Mesodermal cell (in vitro differentiated cells): Measurements from ENCODE around the gene SLAIN2.
"Not testable (repeated sequence)": the region's sequence is repeated elsewhere in the genome, so short reads cannot be mapped to it uniquely, and the experiment has no call there.

Experiments used
- H3K27ac ChIP-seq: 2 replicates; pipeline ENCODE4 v1.7.0; 2013; ENCODE audit warnings: mild to moderate bottlenecking, low read depth, low read length, moderate library complexity; ENCODE audit not compliant: severe bottlenecking
- H3K36me3 ChIP-seq: 2 replicates; pipeline ENCODE4 v1.7.1; 2013; ENCODE audit warnings: mild to moderate bottlenecking, low read length, moderate library complexity; ENCODE audit not compliant: control insufficient read depth, insufficient read depth
- H3K4me1 ChIP-seq: one replicate; pipeline ENCODE4 v1.7.1; 2013; ENCODE audit warnings: mild to moderate bottlenecking, low read length; ENCODE audit not compliant: insufficient read depth, control insufficient read depth, poor library complexity, severe bottlenecking
- H3K4me3 ChIP-seq: 2 replicates; pipeline ENCODE4 v1.7.0; 2013; ENCODE audit warnings: low read length, control low read depth, mild to moderate bottlenecking; ENCODE audit not compliant: insufficient read depth, poor library complexity, severe bottlenecking; ENCODE audit errors: extremely low read depth
- H3K9me3 ChIP-seq: 2 replicates; pipeline ENCODE4 v1.7.1; 2013; ENCODE audit warnings: mild to moderate bottlenecking, low read length, moderate library complexity; ENCODE audit not compliant: control insufficient read depth
- WGBS, 2 experiments: methylation state at CpG; one replicate each; pipeline ENCODE4 v1.1.5; 2013; ENCODE audit warnings: missing lambda C conversion rate in 2 of 2; ENCODE audit not compliant: insufficient coverage in 2 of 2; 5-methylcytosine and 5-hydroxymethylcytosine counted together

The SLAIN2 gene

GRCh38 chr4:48439988-48440387 is 98.7 kb downstream of the SLAIN2 start:
- no peaks in the 10 kb centered on the region for H3K36me3 ChIP-seq
- H3K9me3 ChIP-seq, result no peaks in the 10 kb centered on the region
- no peak overlapping the region for H3K27ac ChIP-seq
- H3K4me3 ChIP-seq, result no peak overlapping the region
- 83 to 88% methylated on average over 1 to 2 of the region's 2 CpGs for WGBS, 2 experiments
- peaks cover 8% of the 10 kb centered on the region for H3K4me1 ChIP-seq

GRCh38 chr4:48440914-48441313 is 99.6 kb downstream of the SLAIN2 start:
- H3K4me1 ChIP-seq, H3K36me3 ChIP-seq, H3K27ac ChIP-seq, H3K9me3 ChIP-seq, H3K4me3 ChIP-seq: not testable (repeated sequence)
- WGBS, 2 experiments, result 80% methylated on average over 1 of the region's 5 CpGs; no CpG with 5 or more reads in 1 of the 2 experiments

GRCh38 chr4:48445704-48446103 is 104.4 kb downstream of the SLAIN2 start:
- Histone ChIP-seq H3K27ac (no peak overlapping the region), H3K4me1 (no peaks in the 10 kb centered on the region), H3K9me3 (no peaks in the 10 kb centered on the region), H3K36me3 (no peaks in the 10 kb centered on the region), H3K4me3 (no peak overlapping the region)
- WGBS, 2 experiments, result no CpG with 5 or more reads among the region's 3 CpGs

GRCh38 chr4:48446642-48447041 is 105.3 kb downstream of the SLAIN2 start:
- H3K4me1 ChIP-seq, result no peaks in the 10 kb centered on the region
- H3K9me3 ChIP-seq, result no peaks in the 10 kb centered on the region
- no peak overlapping the region for H3K27ac ChIP-seq
- no peaks in the 10 kb centered on the region for H3K36me3 ChIP-seq
- no peak overlapping the region for H3K4me3 ChIP-seq
- 60% methylated on average over 1 of the region's 1 CpG; no CpG with 5 or more reads in 1 of the 2 experiments for WGBS, 2 experiments

GRCh38 chr4:48449151-48449550 is 107.8 kb downstream of the SLAIN2 start:
- H3K4me1 ChIP-seq, result no peaks in the 10 kb centered on the region
- H3K36me3 ChIP-seq, result no peaks in the 10 kb centered on the region
- H3K4me3 ChIP-seq, result no peak overlapping the region
- H3K27ac ChIP-seq, result no peak overlapping the region
- 88 to 92% methylated on average over 3 to 5 of the region's 10 CpGs for WGBS, 2 experiments
- H3K9me3 ChIP-seq, result no peaks in the 10 kb centered on the region

- H3K27ac ChIP-seq, result no peak overlapping the region
- H3K9me3 ChIP-seq, result no peaks in the 10 kb centered on the region
- WGBS, 2 experiments, result 92 to 100% methylated on average over 1 to 2 of the region's 3 CpGs
- no peak overlapping the region for H3K4me3 ChIP-seq
- H3K36me3 ChIP-seq, result no peaks in the 10 kb centered on the region
- H3K4me1 ChIP-seq, result no peaks in the 10 kb centered on the region
These were observed 109.4 kb downstream of the SLAIN2 start for GRCh38 chr4:48450740-48451139.

GRCh38 chr4:48451656-48452055 is 110.3 kb downstream of the SLAIN2 start:
- not testable (repeated sequence) for H3K9me3 ChIP-seq, H3K27ac ChIP-seq, H3K36me3 ChIP-seq, H3K4me1 ChIP-seq, H3K4me3 ChIP-seq
- 82 to 90% methylated on average over 2 of the region's 3 CpGs for WGBS, 2 experiments

- Histone ChIP-seq H3K36me3 (no peaks in the 10 kb centered on the region), H3K27ac (no peak overlapping the region), H3K4me1 (no peaks in the 10 kb centered on the region), H3K4me3 (no peak overlapping the region), H3K9me3 (no peaks in the 10 kb centered on the region)
- WGBS, 2 experiments, result 94 to 100% methylated on average over 2 of the region's 2 CpGs
These were observed 113.3 kb downstream of the SLAIN2 start for GRCh38 chr4:48454591-48454990.

- Histone ChIP-seq H3K36me3 (no peaks in the 10 kb centered on the region), H3K4me3 (no peak overlapping the region), H3K9me3 (no peaks in the 10 kb centered on the region), H3K4me1 (no peaks in the 10 kb centered on the region), H3K27ac (no peak overlapping the region)
These were observed 119.7 kb downstream of the SLAIN2 start for GRCh38 chr4:48461000-48461399.

GRCh38 chr4:48462363-48462762 is 121.0 kb downstream of the SLAIN2 start:
- Histone ChIP-seq H3K4me1 (no peaks in the 10 kb centered on the region), H3K36me3 (no peaks in the 10 kb centered on the region), H3K9me3 (no peaks in the 10 kb centered on the region), H3K27ac (no peak overlapping the region), H3K4me3 (no peak overlapping the region)
- WGBS, 2 experiments, result 81 to 100% methylated on average over 1 to 2 of the region's 5 CpGs

GRCh38 chr4:48467442-48467841 is 126.1 kb downstream of the SLAIN2 start:
- Histone ChIP-seq H3K4me1 (no peaks in the 10 kb centered on the region), H3K4me3 (no peak overlapping the region), H3K27ac (no peak overlapping the region), H3K9me3 (no peaks in the 10 kb centered on the region), H3K36me3 (no peaks in the 10 kb centered on the region)
- 80 to 100% methylated on average over 1 of the region's 2 CpGs for WGBS, 2 experiments

- H3K4me3 ChIP-seq, result no peak overlapping the region
- H3K4me1 ChIP-seq, result no peaks in the 10 kb centered on the region
- no peaks in the 10 kb centered on the region for H3K36me3 ChIP-seq
- 78 to 100% methylated on average over 2 to 5 of the region's 5 CpGs for WGBS, 2 experiments
- H3K27ac ChIP-seq, result no peak overlapping the region
- no peaks in the 10 kb centered on the region for H3K9me3 ChIP-seq
These were observed 126.6 kb downstream of the SLAIN2 start for GRCh38 chr4:48467891-48468290.
